ENCODE results near the gene PILRA. TPM values are rescaled to one million over a fixed set of nuclear protein-coding genes. Genes with fewer than 3 reads are reported as not detected.

PILRA gene
- polyA plus RNA-seq, 1 of the 3 experiments (the other 2 are of a cell fraction), result 0.89 TPM

DNA sequence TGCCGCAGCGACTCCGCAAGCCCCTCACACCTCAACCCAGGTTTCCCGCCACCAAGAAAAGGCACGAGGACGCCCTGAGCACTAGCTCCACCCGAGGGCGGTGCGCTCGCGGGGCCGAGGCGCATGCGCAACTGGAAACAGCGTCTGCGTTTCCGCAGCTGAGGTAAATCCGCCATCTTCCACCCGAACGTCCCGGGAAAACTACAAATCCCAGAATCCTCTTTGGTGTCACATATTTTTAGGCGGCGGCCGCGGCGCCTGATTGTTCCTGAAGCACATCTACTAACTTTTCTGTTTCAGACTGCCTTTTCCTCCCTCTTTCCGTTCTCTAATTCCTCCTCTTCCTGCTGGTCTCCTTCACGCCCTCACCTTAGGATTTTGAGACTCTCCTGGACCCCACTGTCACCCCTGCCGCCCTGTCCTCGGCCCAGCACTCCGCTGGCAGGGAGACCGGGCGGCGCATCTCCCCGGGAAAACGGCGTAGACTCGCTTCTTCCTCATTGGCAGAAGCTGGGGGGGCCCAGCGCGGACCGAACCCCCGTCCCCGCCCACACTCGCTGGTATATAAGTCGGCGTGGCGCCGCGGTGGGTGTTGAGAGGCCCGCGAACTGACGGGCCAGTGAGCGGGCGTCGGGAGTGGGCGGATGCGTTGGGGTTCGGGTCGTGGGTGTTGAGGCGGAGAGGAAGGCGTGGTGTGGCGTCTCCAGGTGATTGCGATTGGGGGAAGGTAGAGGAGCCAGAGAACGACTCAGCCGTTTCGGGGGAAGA, 55.1 kb downstream of the PILRA start, which contains the start of gene ZCWPW1:
Gene ZCWPW1, minus strand, starts transcription at position 505 of the 768 bp plus-strand sequence. CDS start 8,054 bp downstream, outside the sequence.
- Histone ChIP-seq H3K79me2 (ENCODE audit: insufficient read depth) (peaks cover 38% of the 10 kb centered on the region), H3K4me3 (ENCODE audit: low read depth in 2 of 2, low read length in 1 of 2) (peak within 1 kb of the TSS; percentile 78 to 95), H3K27me3 (ENCODE audit: insufficient read depth) (no peaks in the 10 kb centered on the region), H3K36me3 (replicated peaks in 1 of 2; ENCODE audit: control insufficient read depth in 1 of 2, insufficient read depth in 2 of 2, low read length in 1 of 2) (peaks cover 21 to 25% of the 10 kb centered on the region in 2 experiments), H3K9me2 (no peaks in the 10 kb centered on the region), H3F3A (replicated peaks; ENCODE audit: insufficient read depth) (peaks cover 13% of the 10 kb centered on the region), H3K9ac (peak within 1 kb of the TSS; percentile 99), H4K20me1 (ENCODE audit: insufficient read depth) (peaks cover 13% of the 10 kb centered on the region), H3K27ac (ENCODE audit: low read depth in 2 of 2, low read length in 1 of 2) (peak within 1 kb of the TSS; percentile 99 to 100), H3K4me2 (peak within 1 kb of the TSS; percentile 97), H2AFZ (ENCODE audit: low read depth) (peak within 1 kb of the TSS; percentile 84), H3K9me3 (no peaks in the 10 kb centered on the region), H3K4me1 (ENCODE audit: control insufficient read depth in 1 of 2, insufficient read depth in 2 of 2, low read depth in 1 of 2, low read length in 1 of 2) (peaks cover 17 to 33% of the 10 kb centered on the region in 2 experiments; a peak in 3 of 4 replicates)
- 1% methylated on average over 62 of the region's 66 CpGs for WGBS (ENCODE audit: low lambda C conversion rate)
- DNase-seq, result peak; percentile 94
- ChIA-PET CTCF (interaction anchor here (0.7 to 3.2 kb wide), 12 partner anchors 21 to 404 kb away, joined by 3 to 23 read pairs (median 4); partner anchors contain the start of gene NYAP1), POLR2A (interaction anchor here (0.6 to 3.3 kb wide), 25 partner anchors 8 to 1020 kb away, joined by 3 to 12 read pairs (median 4); partner anchors contain the start of genes AP4M1, BUD31, FBXO24 and GPC2)
- TF ChIP-seq, protein P1, sequence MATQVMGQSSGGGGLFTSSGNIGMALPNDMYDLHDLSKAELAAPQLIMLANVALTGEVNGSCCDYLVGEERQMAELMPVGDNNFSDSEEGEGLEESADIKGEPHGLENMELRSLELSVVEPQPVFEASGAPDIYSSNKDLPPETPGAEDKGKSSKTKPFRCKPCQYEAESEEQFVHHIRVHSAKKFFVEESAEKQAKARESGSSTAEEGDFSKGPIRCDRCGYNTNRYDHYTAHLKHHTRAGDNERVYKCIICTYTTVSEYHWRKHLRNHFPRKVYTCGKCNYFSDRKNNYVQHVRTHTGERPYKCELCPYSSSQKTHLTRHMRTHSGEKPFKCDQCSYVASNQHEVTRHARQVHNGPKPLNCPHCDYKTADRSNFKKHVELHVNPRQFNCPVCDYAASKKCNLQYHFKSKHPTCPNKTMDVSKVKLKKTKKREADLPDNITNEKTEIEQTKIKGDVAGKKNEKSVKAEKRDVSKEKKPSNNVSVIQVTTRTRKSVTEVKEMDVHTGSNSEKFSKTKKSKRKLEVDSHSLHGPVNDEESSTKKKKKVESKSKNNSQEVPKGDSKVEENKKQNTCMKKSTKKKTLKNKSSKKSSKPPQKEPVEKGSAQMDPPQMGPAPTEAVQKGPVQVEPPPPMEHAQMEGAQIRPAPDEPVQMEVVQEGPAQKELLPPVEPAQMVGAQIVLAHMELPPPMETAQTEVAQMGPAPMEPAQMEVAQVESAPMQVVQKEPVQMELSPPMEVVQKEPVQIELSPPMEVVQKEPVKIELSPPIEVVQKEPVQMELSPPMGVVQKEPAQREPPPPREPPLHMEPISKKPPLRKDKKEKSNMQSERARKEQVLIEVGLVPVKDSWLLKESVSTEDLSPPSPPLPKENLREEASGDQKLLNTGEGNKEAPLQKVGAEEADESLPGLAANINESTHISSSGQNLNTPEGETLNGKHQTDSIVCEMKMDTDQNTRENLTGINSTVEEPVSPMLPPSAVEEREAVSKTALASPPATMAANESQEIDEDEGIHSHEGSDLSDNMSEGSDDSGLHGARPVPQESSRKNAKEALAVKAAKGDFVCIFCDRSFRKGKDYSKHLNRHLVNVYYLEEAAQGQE (IDR thresholded peaks at IDR 0.05; ENCODE audit: low read depth, low read length), result no peak; the same call in 1 of the 2 replicates
- peak; percentile 83; the same call in 1 of the 2 replicates for TF ChIP-seq MXI1 (IDR thresholded peaks at IDR 0.05; ENCODE audit: low read depth, low read length)
- TF ChIP-seq NFIC (IDR thresholded peaks at IDR 0.05; ENCODE audit: borderline replicate concordance), result peak; percentile 37; the same call in 1 of the 2 replicates
- TF ChIP-seq TEAD4 (IDR thresholded peaks at IDR 0.05; ENCODE audit: borderline replicate concordance, insufficient read depth), result 0 out of 2 replicates have a peak, but pooled peaks have one; percentile 9
- peak; percentile 91 for TF ChIP-seq YY1 (IDR thresholded peaks at IDR 0.05; ENCODE audit: low read depth)
- no peak for TF ChIP-seq GATA2 (CRISPR knock-in tag; IDR thresholded peaks at IDR 0.05)
- TF ChIP-seq, protein P2, sequence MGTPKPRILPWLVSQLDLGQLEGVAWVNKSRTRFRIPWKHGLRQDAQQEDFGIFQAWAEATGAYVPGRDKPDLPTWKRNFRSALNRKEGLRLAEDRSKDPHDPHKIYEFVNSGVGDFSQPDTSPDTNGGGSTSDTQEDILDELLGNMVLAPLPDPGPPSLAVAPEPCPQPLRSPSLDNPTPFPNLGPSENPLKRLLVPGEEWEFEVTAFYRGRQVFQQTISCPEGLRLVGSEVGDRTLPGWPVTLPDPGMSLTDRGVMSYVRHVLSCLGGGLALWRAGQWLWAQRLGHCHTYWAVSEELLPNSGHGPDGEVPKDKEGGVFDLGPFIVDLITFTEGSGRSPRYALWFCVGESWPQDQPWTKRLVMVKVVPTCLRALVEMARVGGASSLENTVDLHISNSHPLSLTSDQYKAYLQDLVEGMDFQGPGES (IDR thresholded peaks at IDR 0.05; ENCODE audit: low read depth, low read length), result no peak
- TF ChIP-seq, protein P3, sequence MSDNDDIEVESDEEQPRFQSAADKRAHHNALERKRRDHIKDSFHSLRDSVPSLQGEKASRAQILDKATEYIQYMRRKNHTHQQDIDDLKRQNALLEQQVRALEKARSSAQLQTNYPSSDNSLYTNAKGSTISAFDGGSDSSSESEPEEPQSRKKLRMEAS (IDR thresholded peaks at IDR 0.05; ENCODE audit: low read depth), result peak; percentile 100
- TF ChIP-seq ELF1 (IDR thresholded peaks at IDR 0.05), result peak; percentile 69; the same call in 1 of the 2 replicates
- no peak for TF ChIP-seq MEF2A (IDR thresholded peaks at IDR 0.05; ENCODE audit: borderline replicate concordance, low read depth)
- no peak for TF ChIP-seq EP300 (IDR thresholded peaks at IDR 0.05; ENCODE audit: borderline replicate concordance in 1 of 2, low read depth in 1 of 2, low read length in 1 of 2)
- no peak for TF ChIP-seq CHD2 (IDR thresholded peaks at IDR 0.05; ENCODE audit: low read length, partially characterized antibody)
- TF ChIP-seq SIN3A (IDR thresholded peaks at IDR 0.05; ENCODE audit: borderline replicate concordance, low read depth, low read length), result peak; percentile 95
- TF ChIP-seq RAD21 (IDR thresholded peaks at IDR 0.05; ENCODE audit: low read length), result no peak
- TF ChIP-seq, protein P4, sequence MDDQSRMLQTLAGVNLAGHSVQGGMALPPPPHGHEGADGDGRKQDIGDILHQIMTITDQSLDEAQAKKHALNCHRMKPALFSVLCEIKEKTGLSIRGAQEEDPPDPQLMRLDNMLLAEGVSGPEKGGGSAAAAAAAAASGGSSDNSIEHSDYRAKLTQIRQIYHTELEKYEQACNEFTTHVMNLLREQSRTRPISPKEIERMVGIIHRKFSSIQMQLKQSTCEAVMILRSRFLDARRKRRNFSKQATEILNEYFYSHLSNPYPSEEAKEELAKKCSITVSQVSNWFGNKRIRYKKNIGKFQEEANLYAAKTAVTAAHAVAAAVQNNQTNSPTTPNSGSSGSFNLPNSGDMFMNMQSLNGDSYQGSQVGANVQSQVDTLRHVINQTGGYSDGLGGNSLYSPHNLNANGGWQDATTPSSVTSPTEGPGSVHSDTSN (IDR thresholded peaks at IDR 0.05), result no peak; the same call in 1 of the 2 replicates
- no peak for TF ChIP-seq EZH2phosphoT487 (IDR thresholded peaks at IDR 0.05; ENCODE audit: borderline replicate concordance, low read depth)
- peak; percentile 56 for TF ChIP-seq FOXJ3 (CRISPR knock-in tag; IDR thresholded peaks at IDR 0.05)
- no peak for TF ChIP-seq FOXM1 (IDR thresholded peaks at IDR 0.05; ENCODE audit: low read depth)
- TF ChIP-seq RXRA (IDR thresholded peaks at IDR 0.05; ENCODE audit: borderline replicate concordance, low read depth), result no peak
- peak; percentile 92 for TF ChIP-seq TAF1 (IDR thresholded peaks at IDR 0.05; ENCODE audit: borderline replicate concordance, low read depth, low read length)
- no peak for TF ChIP-seq JUND (IDR thresholded peaks at IDR 0.05)
- TF ChIP-seq FOSL2 (IDR thresholded peaks at IDR 0.05; ENCODE audit: borderline replicate concordance, low read depth), result peak; percentile 1; the same call in 1 of the 2 replicates
- TF ChIP-seq GABPA (IDR thresholded peaks at IDR 0.05; ENCODE audit: low read depth), result peak; percentile 64
- TF ChIP-seq, protein P5, sequence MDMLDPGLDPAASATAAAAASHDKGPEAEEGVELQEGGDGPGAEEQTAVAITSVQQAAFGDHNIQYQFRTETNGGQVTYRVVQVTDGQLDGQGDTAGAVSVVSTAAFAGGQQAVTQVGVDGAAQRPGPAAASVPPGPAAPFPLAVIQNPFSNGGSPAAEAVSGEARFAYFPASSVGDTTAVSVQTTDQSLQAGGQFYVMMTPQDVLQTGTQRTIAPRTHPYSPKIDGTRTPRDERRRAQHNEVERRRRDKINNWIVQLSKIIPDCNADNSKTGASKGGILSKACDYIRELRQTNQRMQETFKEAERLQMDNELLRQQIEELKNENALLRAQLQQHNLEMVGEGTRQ (IDR thresholded peaks at IDR 0.05; ENCODE audit: borderline replicate concordance, low read depth, low read length), result no peak
- peak; percentile 8; the same call in 1 of the 2 replicates for TF ChIP-seq RFX5 (IDR thresholded peaks at IDR 0.05; ENCODE audit: low read length)

Measured in SK-N-SH (cell line).